Measurements from ENCODE around the gene CHST12.
"Not testable (repeated sequence)": the region's sequence is repeated elsewhere in the genome, so short reads cannot be mapped to it uniquely, and the experiment has no call there.

The CHST12 gene

GRCh38 chr7:2390020-2390816, 13.2 kb upstream of the CHST12 start:
- not testable (repeated sequence) for H3K4me3 ChIP-seq (ENCODE audit: low read depth, low read length); H3K4me1 ChIP-seq (ENCODE audit: control insufficient read depth, insufficient read depth, low read length); H3K27me3 ChIP-seq (ENCODE audit: control insufficient read depth, insufficient read depth, low read length); H3K9ac ChIP-seq (ENCODE audit: low read depth, low read length); H3K36me3 ChIP-seq (ENCODE audit: control insufficient read depth, insufficient read depth, low read length); H3K9me3 ChIP-seq (ENCODE audit: control insufficient read depth, insufficient read depth, low read length)

- Histone ChIP-seq H3K4me3 (ENCODE audit: low read depth, low read length) (no peak overlapping the region), H3K9ac (ENCODE audit: low read depth, low read length) (no peak overlapping the region), H3K27me3 (ENCODE audit: control insufficient read depth, insufficient read depth, low read length) (no peaks in the 10 kb centered on the region), H3K9me3 (ENCODE audit: control insufficient read depth, insufficient read depth, low read length) (no peaks in the 10 kb centered on the region), H3K36me3 (ENCODE audit: control insufficient read depth, insufficient read depth, low read length) (no peaks in the 10 kb centered on the region), H3K4me1 (ENCODE audit: control insufficient read depth, insufficient read depth, low read length) (no peaks in the 10 kb centered on the region)
Measured at GRCh38 chr7:2393706-2394105, 9.7 kb upstream of the CHST12 start.

GRCh38 chr7:2394566-2395082, 8.8 kb upstream of the CHST12 start:
- Histone ChIP-seq H3K4me3 (ENCODE audit: low read depth, low read length) (no peak overlapping the region), H3K36me3 (ENCODE audit: control insufficient read depth, insufficient read depth, low read length) (no peaks in the 10 kb centered on the region), H3K9me3 (ENCODE audit: control insufficient read depth, insufficient read depth, low read length) (no peaks in the 10 kb centered on the region), H3K9ac (ENCODE audit: low read depth, low read length) (no peak overlapping the region), H3K4me1 (ENCODE audit: control insufficient read depth, insufficient read depth, low read length) (no peaks in the 10 kb centered on the region), H3K27me3 (ENCODE audit: control insufficient read depth, insufficient read depth, low read length) (no peaks in the 10 kb centered on the region)

- H3K36me3 ChIP-seq (ENCODE audit: control insufficient read depth, insufficient read depth, low read length): no peaks in the 10 kb centered on the region
- H3K4me3 ChIP-seq (ENCODE audit: low read depth, low read length): no peak overlapping the region
- H3K4me1 ChIP-seq (ENCODE audit: control insufficient read depth, insufficient read depth, low read length): peaks cover 6% of the 10 kb centered on the region
- no peak overlapping the region for H3K9ac ChIP-seq (ENCODE audit: low read depth, low read length)
- H3K9me3 ChIP-seq (ENCODE audit: control insufficient read depth, insufficient read depth, low read length): no peaks in the 10 kb centered on the region
- H3K27me3 ChIP-seq (ENCODE audit: control insufficient read depth, insufficient read depth, low read length): no peaks in the 10 kb centered on the region
Measured at GRCh38 chr7:2398506-2398905, 4.9 kb upstream of the CHST12 start.

- Histone ChIP-seq H3K27me3 (ENCODE audit: control insufficient read depth, insufficient read depth, low read length) (no peaks in the 10 kb centered on the region), H3K4me3 (ENCODE audit: low read depth, low read length) (no peak overlapping the region), H3K9me3 (ENCODE audit: control insufficient read depth, insufficient read depth, low read length) (no peaks in the 10 kb centered on the region), H3K36me3 (ENCODE audit: control insufficient read depth, insufficient read depth, low read length) (no peaks in the 10 kb centered on the region), H3K9ac (ENCODE audit: low read depth, low read length) (no peak overlapping the region), H3K4me1 (ENCODE audit: control insufficient read depth, insufficient read depth, low read length) (peaks cover 6% of the 10 kb centered on the region)
Measured at GRCh38 chr7:2399848-2400587, 3.4 kb upstream of the CHST12 start.

GRCh38 chr7:2402687-2403013, 761 bp upstream of the CHST12 start:
- Histone ChIP-seq H3K36me3 (ENCODE audit: control insufficient read depth, insufficient read depth, low read length) (no peaks in the 10 kb centered on the region), H3K4me1 (ENCODE audit: control insufficient read depth, insufficient read depth, low read length) (peaks cover 6% of the 10 kb centered on the region), H3K9me3 (ENCODE audit: control insufficient read depth, insufficient read depth, low read length) (no peaks in the 10 kb centered on the region), H3K4me3 (ENCODE audit: low read depth, low read length) (peak overlapping the region; percentile 95), H3K9ac (ENCODE audit: low read depth, low read length) (peak overlapping the region; percentile 47), H3K27me3 (ENCODE audit: control insufficient read depth, insufficient read depth, low read length) (no peaks in the 10 kb centered on the region)

GRCh38 chr7:2403718-2404648, 572 bp downstream of the CHST12 start:
- Histone ChIP-seq H3K9ac (ENCODE audit: low read depth, low read length) (peak overlapping the region; percentile 54), H3K9me3 (ENCODE audit: control insufficient read depth, insufficient read depth, low read length) (no peaks in the 10 kb centered on the region), H3K36me3 (ENCODE audit: control insufficient read depth, insufficient read depth, low read length) (no peaks in the 10 kb centered on the region), H3K4me1 (ENCODE audit: control insufficient read depth, insufficient read depth, low read length) (peaks cover 6% of the 10 kb centered on the region), H3K4me3 (ENCODE audit: low read depth, low read length) (peak overlapping the region; percentile 74), H3K27me3 (ENCODE audit: control insufficient read depth, insufficient read depth, low read length) (no peaks in the 10 kb centered on the region)

GRCh38 chr7:2404714-2405119, 1.3 kb downstream of the CHST12 start:
- H3K4me3 ChIP-seq (ENCODE audit: low read depth, low read length): peak overlapping the region; percentile 74
- no peak overlapping the region for H3K9ac ChIP-seq (ENCODE audit: low read depth, low read length)
- no peaks in the 10 kb centered on the region for H3K36me3 ChIP-seq (ENCODE audit: control insufficient read depth, insufficient read depth, low read length)
- no peaks in the 10 kb centered on the region for H3K27me3 ChIP-seq (ENCODE audit: control insufficient read depth, insufficient read depth, low read length)
- H3K4me1 ChIP-seq (ENCODE audit: control insufficient read depth, insufficient read depth, low read length): peaks cover 6% of the 10 kb centered on the region
- no peaks in the 10 kb centered on the region for H3K9me3 ChIP-seq (ENCODE audit: control insufficient read depth, insufficient read depth, low read length)

GRCh38 chr7:2405201-2405600, 1.8 kb downstream of the CHST12 start:
- no peak overlapping the region for H3K4me3 ChIP-seq (ENCODE audit: low read depth, low read length)
- peaks cover 2% of the 10 kb centered on the region for H3K4me1 ChIP-seq (ENCODE audit: control insufficient read depth, insufficient read depth, low read length)
- no peaks in the 10 kb centered on the region for H3K36me3 ChIP-seq (ENCODE audit: control insufficient read depth, insufficient read depth, low read length)
- H3K9ac ChIP-seq (ENCODE audit: low read depth, low read length): no peak overlapping the region
- H3K9me3 ChIP-seq (ENCODE audit: control insufficient read depth, insufficient read depth, low read length): no peaks in the 10 kb centered on the region
- H3K27me3 ChIP-seq (ENCODE audit: control insufficient read depth, insufficient read depth, low read length): no peaks in the 10 kb centered on the region

GRCh38 chr7:2405601-2406345, 2.4 kb downstream of the CHST12 start:
- no peak overlapping the region for H3K4me3 ChIP-seq (ENCODE audit: low read depth, low read length)

More at GRCh38 chr7:2405601-2406345, 2.4 kb downstream of the CHST12 start:
- Histone ChIP-seq H3K4me1 (ENCODE audit: control insufficient read depth, insufficient read depth, low read length) (no peaks in the 10 kb centered on the region), H3K27me3 (ENCODE audit: control insufficient read depth, insufficient read depth, low read length) (no peaks in the 10 kb centered on the region), H3K36me3 (ENCODE audit: control insufficient read depth, insufficient read depth, low read length) (no peaks in the 10 kb centered on the region), H3K9me3 (ENCODE audit: control insufficient read depth, insufficient read depth, low read length) (no peaks in the 10 kb centered on the region), H3K9ac (ENCODE audit: low read depth, low read length) (no peak overlapping the region)

Data from iPS-15b (cell line).